ENCODE measurements around the gene TOP3A. TPM values are rescaled to one million over a fixed set of nuclear protein-coding genes. Genes with fewer than 3 reads are reported as not detected.
A peak's percentile ranks its signal among the peaks of the same experiment; 100 is the strongest.

TOP3A gene
- total and polyA plus RNA-seq, 2 of the 13 experiments (the other 11 are each of a cell fraction or from before 2014, with no cell fraction given) = 16.9 to 36.8 TPM

DNA sequence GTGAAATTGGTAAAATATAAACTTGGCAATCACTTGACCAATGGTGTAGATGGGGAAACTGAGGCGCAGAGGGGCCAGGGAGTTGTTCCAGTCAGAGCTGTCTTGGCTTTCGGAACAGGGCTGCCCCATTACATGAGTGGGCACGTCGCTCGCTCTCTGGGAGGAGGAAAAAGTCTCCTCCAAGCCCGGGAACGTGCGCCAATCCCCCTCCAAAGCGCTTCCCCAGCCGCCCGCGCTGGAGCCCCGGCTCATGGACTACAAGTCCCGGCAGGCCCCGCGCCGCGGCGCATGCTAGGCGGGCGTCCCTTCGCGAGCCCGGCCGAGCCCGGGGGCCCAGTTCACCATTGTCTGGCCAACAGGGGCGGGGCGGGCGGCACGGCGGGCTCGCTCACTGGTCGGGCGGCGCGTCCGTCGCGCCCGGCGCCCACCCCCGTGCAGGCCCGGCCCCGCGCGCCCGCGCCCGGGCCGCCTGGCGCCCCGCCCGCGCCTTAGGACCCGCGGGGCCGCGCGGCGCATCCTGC is 89.6 kb downstream of the TOP3A start, which contains the start of gene LLGL1 (continued):
- TF ChIP-seq, protein P1, sequence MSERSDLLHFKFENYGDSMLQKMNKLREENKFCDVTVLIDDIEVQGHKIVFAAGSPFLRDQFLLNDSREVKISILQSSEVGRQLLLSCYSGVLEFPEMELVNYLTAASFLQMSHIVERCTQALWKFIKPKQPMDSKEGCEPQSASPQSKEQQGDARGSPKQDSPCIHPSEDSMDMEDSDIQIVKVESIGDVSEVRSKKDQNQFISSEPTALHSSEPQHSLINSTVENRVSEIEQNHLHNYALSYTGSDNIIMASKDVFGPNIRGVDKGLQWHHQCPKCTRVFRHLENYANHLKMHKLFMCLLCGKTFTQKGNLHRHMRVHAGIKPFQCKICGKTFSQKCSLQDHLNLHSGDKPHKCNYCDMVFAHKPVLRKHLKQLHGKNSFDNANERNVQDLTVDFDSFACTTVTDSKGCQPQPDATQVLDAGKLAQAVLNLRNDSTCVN (CRISPR knock-in tag; IDR thresholded peaks at IDR 0.05; ENCODE audit: borderline replicate concordance) = no peak
- TF ChIP-seq FOSL1 (CRISPR knock-in tag; IDR thresholded peaks at IDR 0.05; ENCODE audit: borderline replicate concordance) (no peak), HHEX (CRISPR knock-in tag; IDR thresholded peaks at IDR 0.05) (no peak), RORA (CRISPR knock-in tag; IDR thresholded peaks at IDR 0.05) (no peak), PRMT3 (CRISPR knock-in tag; IDR thresholded peaks at IDR 0.05; ENCODE audit: borderline replicate concordance, low read depth) (no peak), NR3C1 (CRISPR knock-in tag; IDR thresholded peaks at IDR 0.05) (no peak)
- TF ChIP-seq, protein P2, sequence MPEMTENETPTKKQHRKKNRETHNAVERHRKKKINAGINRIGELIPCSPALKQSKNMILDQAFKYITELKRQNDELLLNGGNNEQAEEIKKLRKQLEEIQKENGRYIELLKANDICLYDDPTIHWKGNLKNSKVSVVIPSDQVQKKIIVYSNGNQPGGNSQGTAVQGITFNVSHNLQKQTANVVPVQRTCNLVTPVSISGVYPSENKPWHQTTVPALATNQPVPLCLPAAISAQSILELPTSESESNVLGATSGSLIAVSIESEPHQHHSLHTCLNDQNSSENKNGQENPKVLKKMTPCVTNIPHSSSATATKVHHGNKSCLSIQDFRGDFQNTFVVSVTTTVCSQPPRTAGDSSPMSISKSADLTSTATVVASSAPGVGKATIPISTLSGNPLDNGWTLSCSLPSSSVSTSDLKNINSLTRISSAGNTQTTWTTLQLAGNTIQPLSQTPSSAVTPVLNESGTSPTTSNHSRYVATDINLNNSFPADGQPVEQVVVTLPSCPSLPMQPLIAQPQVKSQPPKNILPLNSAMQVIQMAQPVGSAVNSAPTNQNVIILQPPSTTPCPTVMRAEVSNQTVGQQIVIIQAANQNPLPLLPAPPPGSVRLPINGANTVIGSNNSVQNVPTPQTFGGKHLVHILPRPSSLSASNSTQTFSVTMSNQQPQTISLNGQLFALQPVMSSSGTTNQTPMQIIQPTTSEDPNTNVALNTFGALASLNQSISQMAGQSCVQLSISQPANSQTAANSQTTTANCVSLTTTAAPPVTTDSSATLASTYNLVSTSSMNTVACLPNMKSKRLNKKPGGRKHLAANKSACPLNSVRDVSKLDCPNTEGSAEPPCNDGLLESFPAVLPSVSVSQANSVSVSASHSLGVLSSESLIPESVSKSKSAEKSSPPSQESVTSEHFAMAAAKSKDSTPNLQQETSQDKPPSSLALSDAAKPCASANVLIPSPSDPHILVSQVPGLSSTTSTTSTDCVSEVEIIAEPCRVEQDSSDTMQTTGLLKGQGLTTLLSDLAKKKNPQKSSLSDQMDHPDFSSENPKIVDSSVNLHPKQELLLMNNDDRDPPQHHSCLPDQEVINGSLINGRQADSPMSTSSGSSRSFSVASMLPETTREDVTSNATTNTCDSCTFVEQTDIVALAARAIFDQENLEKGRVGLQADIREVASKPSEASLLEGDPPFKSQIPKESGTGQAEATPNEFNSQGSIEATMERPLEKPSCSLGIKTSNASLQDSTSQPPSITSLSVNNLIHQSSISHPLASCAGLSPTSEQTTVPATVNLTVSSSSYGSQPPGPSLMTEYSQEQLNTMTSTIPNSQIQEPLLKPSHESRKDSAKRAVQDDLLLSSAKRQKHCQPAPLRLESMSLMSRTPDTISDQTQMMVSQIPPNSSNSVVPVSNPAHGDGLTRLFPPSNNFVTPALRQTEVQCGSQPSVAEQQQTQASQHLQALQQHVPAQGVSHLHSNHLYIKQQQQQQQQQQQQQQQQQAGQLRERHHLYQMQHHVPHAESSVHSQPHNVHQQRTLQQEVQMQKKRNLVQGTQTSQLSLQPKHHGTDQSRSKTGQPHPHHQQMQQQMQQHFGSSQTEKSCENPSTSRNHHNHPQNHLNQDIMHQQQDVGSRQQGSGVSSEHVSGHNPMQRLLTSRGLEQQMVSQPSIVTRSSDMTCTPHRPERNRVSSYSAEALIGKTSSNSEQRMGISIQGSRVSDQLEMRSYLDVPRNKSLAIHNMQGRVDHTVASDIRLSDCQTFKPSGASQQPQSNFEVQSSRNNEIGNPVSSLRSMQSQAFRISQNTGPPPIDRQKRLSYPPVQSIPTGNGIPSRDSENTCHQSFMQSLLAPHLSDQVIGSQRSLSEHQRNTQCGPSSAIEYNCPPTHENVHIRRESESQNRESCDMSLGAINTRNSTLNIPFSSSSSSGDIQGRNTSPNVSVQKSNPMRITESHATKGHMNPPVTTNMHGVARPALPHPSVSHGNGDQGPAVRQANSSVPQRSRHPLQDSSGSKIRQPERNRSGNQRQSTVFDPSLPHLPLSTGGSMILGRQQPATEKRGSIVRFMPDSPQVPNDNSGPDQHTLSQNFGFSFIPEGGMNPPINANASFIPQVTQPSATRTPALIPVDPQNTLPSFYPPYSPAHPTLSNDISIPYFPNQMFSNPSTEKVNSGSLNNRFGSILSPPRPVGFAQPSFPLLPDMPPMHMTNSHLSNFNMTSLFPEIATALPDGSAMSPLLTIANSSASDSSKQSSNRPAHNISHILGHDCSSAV (CRISPR knock-in tag; IDR thresholded peaks at IDR 0.05; ENCODE audit: borderline replicate concordance) = no peak
- TF ChIP-seq, protein P3, sequence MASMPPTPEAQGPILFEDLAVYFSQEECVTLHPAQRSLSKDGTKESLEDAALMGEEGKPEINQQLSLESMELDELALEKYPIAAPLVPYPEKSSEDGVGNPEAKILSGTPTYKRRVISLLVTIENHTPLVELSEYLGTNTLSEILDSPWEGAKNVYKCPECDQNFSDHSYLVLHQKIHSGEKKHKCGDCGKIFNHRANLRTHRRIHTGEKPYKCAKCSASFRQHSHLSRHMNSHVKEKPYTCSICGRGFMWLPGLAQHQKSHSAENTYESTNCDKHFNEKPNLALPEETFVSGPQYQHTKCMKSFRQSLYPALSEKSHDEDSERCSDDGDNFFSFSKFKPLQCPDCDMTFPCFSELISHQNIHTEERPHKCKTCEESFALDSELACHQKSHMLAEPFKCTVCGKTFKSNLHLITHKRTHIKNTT (CRISPR knock-in tag; IDR thresholded peaks at IDR 0.05) = no peak
- TF ChIP-seq, protein P4, sequence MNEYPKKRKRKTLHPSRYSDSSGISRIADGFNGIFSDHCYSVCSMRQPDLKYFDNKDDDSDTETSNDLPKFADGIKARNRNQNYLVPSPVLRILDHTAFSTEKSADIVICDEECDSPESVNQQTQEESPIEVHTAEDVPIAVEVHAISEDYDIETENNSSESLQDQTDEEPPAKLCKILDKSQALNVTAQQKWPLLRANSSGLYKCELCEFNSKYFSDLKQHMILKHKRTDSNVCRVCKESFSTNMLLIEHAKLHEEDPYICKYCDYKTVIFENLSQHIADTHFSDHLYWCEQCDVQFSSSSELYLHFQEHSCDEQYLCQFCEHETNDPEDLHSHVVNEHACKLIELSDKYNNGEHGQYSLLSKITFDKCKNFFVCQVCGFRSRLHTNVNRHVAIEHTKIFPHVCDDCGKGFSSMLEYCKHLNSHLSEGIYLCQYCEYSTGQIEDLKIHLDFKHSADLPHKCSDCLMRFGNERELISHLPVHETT (CRISPR knock-in tag; conservative IDR thresholded peaks at IDR 0.05) = 0 out of 2 replicates have a peak, but pooled peaks have one; percentile 11
- TF ChIP-seq, protein P5, sequence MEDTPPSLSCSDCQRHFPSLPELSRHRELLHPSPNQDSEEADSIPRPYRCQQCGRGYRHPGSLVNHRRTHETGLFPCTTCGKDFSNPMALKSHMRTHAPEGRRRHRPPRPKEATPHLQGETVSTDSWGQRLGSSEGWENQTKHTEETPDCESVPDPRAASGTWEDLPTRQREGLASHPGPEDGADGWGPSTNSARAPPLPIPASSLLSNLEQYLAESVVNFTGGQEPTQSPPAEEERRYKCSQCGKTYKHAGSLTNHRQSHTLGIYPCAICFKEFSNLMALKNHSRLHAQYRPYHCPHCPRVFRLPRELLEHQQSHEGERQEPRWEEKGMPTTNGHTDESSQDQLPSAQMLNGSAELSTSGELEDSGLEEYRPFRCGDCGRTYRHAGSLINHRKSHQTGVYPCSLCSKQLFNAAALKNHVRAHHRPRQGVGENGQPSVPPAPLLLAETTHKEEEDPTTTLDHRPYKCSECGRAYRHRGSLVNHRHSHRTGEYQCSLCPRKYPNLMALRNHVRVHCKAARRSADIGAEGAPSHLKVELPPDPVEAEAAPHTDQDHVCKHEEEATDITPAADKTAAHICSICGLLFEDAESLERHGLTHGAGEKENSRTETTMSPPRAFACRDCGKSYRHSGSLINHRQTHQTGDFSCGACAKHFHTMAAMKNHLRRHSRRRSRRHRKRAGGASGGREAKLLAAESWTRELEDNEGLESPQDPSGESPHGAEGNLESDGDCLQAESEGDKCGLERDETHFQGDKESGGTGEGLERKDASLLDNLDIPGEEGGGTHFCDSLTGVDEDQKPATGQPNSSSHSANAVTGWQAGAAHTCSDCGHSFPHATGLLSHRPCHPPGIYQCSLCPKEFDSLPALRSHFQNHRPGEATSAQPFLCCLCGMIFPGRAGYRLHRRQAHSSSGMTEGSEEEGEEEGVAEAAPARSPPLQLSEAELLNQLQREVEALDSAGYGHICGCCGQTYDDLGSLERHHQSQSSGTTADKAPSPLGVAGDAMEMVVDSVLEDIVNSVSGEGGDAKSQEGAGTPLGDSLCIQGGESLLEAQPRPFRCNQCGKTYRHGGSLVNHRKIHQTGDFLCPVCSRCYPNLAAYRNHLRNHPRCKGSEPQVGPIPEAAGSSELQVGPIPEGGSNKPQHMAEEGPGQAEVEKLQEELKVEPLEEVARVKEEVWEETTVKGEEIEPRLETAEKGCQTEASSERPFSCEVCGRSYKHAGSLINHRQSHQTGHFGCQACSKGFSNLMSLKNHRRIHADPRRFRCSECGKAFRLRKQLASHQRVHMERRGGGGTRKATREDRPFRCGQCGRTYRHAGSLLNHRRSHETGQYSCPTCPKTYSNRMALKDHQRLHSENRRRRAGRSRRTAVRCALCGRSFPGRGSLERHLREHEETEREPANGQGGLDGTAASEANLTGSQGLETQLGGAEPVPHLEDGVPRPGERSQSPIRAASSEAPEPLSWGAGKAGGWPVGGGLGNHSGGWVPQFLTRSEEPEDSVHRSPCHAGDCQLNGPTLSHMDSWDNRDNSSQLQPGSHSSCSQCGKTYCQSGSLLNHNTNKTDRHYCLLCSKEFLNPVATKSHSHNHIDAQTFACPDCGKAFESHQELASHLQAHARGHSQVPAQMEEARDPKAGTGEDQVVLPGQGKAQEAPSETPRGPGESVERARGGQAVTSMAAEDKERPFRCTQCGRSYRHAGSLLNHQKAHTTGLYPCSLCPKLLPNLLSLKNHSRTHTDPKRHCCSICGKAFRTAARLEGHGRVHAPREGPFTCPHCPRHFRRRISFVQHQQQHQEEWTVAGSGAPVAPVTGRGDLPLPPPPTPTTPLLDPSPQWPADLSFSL (CRISPR knock-in tag; IDR thresholded peaks at IDR 0.05) = no peak

Data from HepG2 (cell line).